HepG2 (cell line): ENCODE measurements around the gene PDK2. TPM values are rescaled to one million over a fixed set of nuclear protein-coding genes. Genes with fewer than 3 reads are reported as not detected.

Source experiments
- DNMT1 ChIP-seq: sonication (generic); formaldehyde crosslinking; IDR thresholded peaks from 2 replicates; pipeline ENCODE4 v1.5.1; 2020; ENCODE audit warnings: mild to moderate bottlenecking, missing genetic modification reagents
- DR1 ChIP-seq: sonication (generic); formaldehyde crosslinking; IDR thresholded peaks from 2 replicates; pipeline ENCODE4 v1.8.0; 2021; ENCODE audit warnings: mild to moderate bottlenecking, missing genetic modification reagents, inconsistent platforms
- KAT2B ChIP-seq: fragments of 150-350 bp; IDR thresholded peaks from 2 replicates; pipeline ENCODE4 v1.6.1; 2014; ENCODE audit warnings: low read depth, low read length, borderline replicate concordance
- KDM6A ChIP-seq: IDR thresholded peaks from 2 replicates; pipeline ENCODE4 v1.6.1; 2016; ENCODE audit warnings: low read depth
- MAZ ChIP-seq, 2 experiments: sonication (generic) in 1 of 2; formaldehyde crosslinking in 1 of 2; IDR thresholded peaks; 2 replicates each; pipeline versions ENCODE4 v1.5.0 to v1.6.1; 2012 to 2020; ENCODE audit warnings: low read depth in 2 of 2, mild to moderate bottlenecking in 2 of 2, borderline replicate concordance in 1 of 2, improper control_type of control experiment in 1 of 2, low read length in 1 of 2, missing genetic modification reagents in 1 of 2, moderate library complexity in 1 of 2
- SMC3 ChIP-seq: IDR thresholded peaks from 2 replicates; pipeline ENCODE4 v1.6.1; 2011; ENCODE audit warnings: low read length, improper control_type of control experiment
- SOX5 ChIP-seq: IDR thresholded peaks from 2 replicates; pipeline ENCODE4 v1.6.1; 2016; ENCODE audit warnings: borderline replicate concordance
- ZMYM3 ChIP-seq: sonication (generic); formaldehyde crosslinking; IDR thresholded peaks from 2 replicates; pipeline ENCODE4 v1.5.1; 2020; ENCODE audit warnings: mild to moderate bottlenecking, missing genetic modification reagents
- ZNF292 ChIP-seq: sonication (generic); formaldehyde crosslinking; IDR thresholded peaks from 2 replicates; pipeline ENCODE4 v1.8.1; 2022; ENCODE audit warnings: mild to moderate bottlenecking, low read depth, missing genetic modification reagents, borderline replicate concordance
- ZNF512 ChIP-seq: sonication (generic); formaldehyde crosslinking; IDR thresholded peaks from 2 replicates; pipeline ENCODE4 v1.4.0; 2020; ENCODE audit warnings: mild to moderate bottlenecking, missing genetic modification reagents
- ZNF547 ChIP-seq: sonication (generic); formaldehyde crosslinking; IDR thresholded peaks from 2 replicates; pipeline ENCODE4 v1.5.1; 2020; ENCODE audit warnings: mild to moderate bottlenecking, missing genetic modification reagents
- ZNF607 ChIP-seq: sonication (generic); formaldehyde crosslinking; IDR thresholded peaks from 2 replicates; pipeline ENCODE4 v1.5.1; 2020; ENCODE audit warnings: missing genetic modification reagents, mild to moderate bottlenecking, borderline replicate concordance
- ZNF746 ChIP-seq: sonication (generic); formaldehyde crosslinking; IDR thresholded peaks from 2 replicates; pipeline ENCODE4 v1.8.0; 2022; ENCODE audit warnings: mild to moderate bottlenecking, missing genetic modification reagents
- polyA plus RNA-seq, 8 experiments: library from polyadenylated mRNA; depleted of rRNA in 3 of 8; stranded (reverse) in 7 of 8; unstranded in 1 of 8; fragments of >200 nt; fragmentation: Illumina TruSeq in 4 of 8; extraction: Trizol in 4 of 8; gene quantifications; 2 replicates each; pipeline versions ENCODE4 v1.2.1 to v1.2.3, GENCODE V29; 2011 to 2016; ENCODE audit warnings: low read depth in 4 of 8, missing spikeins in 1 of 8, mixed read lengths in 1 of 8; ENCODE audit not compliant: insufficient read depth in 1 of 8
- total RNA-seq, 5 experiments: library from RNA; depleted of rRNA; stranded (reverse); fragments of >200 nt; fragmentation: Illumina TruSeq; extraction: Trizol; gene quantifications; 2 replicates each; pipeline ENCODE4 v1.2.3, GENCODE V29; 2016; ENCODE audit warnings: low read depth in 1 of 5
- TF ChIP-seq, protein P1 (sequence below): sonication (generic); formaldehyde crosslinking; IDR thresholded peaks from 2 replicates; pipeline ENCODE4 v1.4.0; 2020; ENCODE audit warnings: missing genetic modification reagents
- TF ChIP-seq, protein P2 (sequence below): sonication (generic); formaldehyde crosslinking; IDR thresholded peaks from 2 replicates; pipeline ENCODE4 v1.5.0; 2020; ENCODE audit warnings: missing genetic modification reagents
- TF ChIP-seq, protein P3 (sequence below): sonication (generic); formaldehyde crosslinking; IDR thresholded peaks from 2 replicates; pipeline ENCODE4 v1.4.0; 2020; ENCODE audit warnings: missing genetic modification reagents, borderline replicate concordance
- TF ChIP-seq, protein P4 (sequence below): sonication (generic); formaldehyde crosslinking; IDR thresholded peaks from 2 replicates; pipeline ENCODE4 v1.5.0; 2020; ENCODE audit warnings: missing genetic modification reagents

Gene PDK2
- total and polyA plus RNA-seq, 2 of the 13 experiments (the other 11 are each of a cell fraction or from before 2014, with no cell fraction given), result 18.5 to 59.7 TPM

- peak; percentile 95 for TF ChIP-seq ZNF607 (CRISPR knock-in tag)
- no peak for TF ChIP-seq SMC3
- TF ChIP-seq ZMYM3 (CRISPR knock-in tag), result peak; percentile 43; the same call in 1 of the 2 replicates
- TF ChIP-seq ZNF512, result no peak
- TF ChIP-seq KAT2B, result no peak
- 0 out of 2 replicates have a peak, but pooled peaks have one; percentile 43 for TF ChIP-seq KDM6A (CRISPR knock-in tag)
- TF ChIP-seq ZNF547 (CRISPR knock-in tag), result peak; percentile 70
- TF ChIP-seq SOX5 (CRISPR knock-in tag), result peak; percentile 75
- peak; percentile 14; the same call in 1 of the 2 replicates for TF ChIP-seq DR1 (CRISPR knock-in tag)
- TF ChIP-seq, protein P1, sequence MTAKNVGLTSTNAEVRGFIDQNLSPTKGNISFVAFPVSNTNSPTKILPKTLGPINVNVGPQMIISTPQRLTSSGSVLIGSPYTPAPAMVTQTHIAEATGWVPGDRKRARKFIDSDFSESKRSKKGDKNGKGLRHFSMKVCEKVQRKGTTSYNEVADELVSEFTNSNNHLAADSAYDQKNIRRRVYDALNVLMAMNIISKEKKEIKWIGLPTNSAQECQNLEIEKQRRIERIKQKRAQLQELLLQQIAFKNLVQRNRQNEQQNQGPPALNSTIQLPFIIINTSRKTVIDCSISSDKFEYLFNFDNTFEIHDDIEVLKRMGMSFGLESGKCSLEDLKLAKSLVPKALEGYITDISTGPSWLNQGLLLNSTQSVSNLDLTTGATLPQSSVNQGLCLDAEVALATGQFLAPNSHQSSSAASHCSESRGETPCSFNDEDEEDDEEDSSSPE, result peak; percentile 90
- no peak for TF ChIP-seq ZNF746
- peak; percentile 92; the same call in 1 of the 2 replicates for TF ChIP-seq MAZ (IDR thresholded peaks at IDR 0.05; ENCODE audit: borderline replicate concordance, low read depth, low read length)
- TF ChIP-seq MAZ (CRISPR knock-in tag; IDR thresholded peaks at IDR 0.05; ENCODE audit: low read depth), result peak; percentile 99
- TF ChIP-seq, protein P2, sequence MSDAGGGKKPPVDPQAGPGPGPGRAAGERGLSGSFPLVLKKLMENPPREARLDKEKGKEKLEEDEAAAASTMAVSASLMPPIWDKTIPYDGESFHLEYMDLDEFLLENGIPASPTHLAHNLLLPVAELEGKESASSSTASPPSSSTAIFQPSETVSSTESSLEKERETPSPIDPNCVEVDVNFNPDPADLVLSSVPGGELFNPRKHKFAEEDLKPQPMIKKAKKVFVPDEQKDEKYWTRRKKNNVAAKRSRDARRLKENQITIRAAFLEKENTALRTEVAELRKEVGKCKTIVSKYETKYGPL (CRISPR knock-in tag), result no peak
- TF ChIP-seq, protein P3, sequence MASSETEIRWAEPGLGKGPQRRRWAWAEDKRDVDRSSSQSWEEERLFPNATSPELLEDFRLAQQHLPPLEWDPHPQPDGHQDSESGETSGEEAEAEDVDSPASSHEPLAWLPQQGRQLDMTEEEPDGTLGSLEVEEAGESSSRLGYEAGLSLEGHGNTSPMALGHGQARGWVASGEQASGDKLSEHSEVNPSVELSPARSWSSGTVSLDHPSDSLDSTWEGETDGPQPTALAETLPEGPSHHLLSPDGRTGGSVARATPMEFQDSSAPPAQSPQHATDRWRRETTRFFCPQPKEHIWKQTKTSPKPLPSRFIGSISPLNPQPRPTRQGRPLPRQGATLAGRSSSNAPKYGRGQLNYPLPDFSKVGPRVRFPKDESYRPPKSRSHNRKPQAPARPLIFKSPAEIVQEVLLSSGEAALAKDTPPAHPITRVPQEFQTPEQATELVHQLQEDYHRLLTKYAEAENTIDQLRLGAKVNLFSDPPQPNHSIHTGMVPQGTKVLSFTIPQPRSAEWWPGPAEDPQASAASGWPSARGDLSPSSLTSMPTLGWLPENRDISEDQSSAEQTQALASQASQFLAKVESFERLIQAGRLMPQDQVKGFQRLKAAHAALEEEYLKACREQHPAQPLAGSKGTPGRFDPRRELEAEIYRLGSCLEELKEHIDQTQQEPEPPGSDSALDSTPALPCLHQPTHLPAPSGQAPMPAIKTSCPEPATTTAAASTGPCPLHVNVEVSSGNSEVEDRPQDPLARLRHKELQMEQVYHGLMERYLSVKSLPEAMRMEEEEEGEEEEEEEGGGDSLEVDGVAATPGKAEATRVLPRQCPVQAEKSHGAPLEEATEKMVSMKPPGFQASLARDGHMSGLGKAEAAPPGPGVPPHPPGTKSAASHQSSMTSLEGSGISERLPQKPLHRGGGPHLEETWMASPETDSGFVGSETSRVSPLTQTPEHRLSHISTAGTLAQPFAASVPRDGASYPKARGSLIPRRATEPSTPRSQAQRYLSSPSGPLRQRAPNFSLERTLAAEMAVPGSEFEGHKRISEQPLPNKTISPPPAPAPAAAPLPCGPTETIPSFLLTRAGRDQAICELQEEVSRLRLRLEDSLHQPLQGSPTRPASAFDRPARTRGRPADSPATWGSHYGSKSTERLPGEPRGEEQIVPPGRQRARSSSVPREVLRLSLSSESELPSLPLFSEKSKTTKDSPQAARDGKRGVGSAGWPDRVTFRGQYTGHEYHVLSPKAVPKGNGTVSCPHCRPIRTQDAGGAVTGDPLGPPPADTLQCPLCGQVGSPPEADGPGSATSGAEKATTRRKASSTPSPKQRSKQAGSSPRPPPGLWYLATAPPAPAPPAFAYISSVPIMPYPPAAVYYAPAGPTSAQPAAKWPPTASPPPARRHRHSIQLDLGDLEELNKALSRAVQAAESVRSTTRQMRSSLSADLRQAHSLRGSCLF (CRISPR knock-in tag), result no peak
- peak; percentile 67; the same call in 1 of the 2 replicates for TF ChIP-seq DNMT1 (CRISPR knock-in tag)
- TF ChIP-seq, protein P4, sequence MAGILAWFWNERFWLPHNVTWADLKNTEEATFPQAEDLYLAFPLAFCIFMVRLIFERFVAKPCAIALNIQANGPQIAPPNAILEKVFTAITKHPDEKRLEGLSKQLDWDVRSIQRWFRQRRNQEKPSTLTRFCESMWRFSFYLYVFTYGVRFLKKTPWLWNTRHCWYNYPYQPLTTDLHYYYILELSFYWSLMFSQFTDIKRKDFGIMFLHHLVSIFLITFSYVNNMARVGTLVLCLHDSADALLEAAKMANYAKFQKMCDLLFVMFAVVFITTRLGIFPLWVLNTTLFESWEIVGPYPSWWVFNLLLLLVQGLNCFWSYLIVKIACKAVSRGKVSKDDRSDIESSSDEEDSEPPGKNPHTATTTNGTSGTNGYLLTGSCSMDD (CRISPR knock-in tag), result no peak
- no peak for TF ChIP-seq ZNF292
Observed at GRCh38 chr17:50094753-50095619, at the start of gene PDK2 (continued).
